ENCODE results near the gene ZNF70.

ZNF70 gene

GRCh38 chr22:23782703-23783102 is 31.8 kb upstream of the ZNF70 start:
- DNase-seq = no peak
- Mint-ChIP-seq H3K27ac (no peak overlapping the region), H3K4me1 (peaks cover 21% of the 10 kb centered on the region), H3K9me3 (no peaks in the 10 kb centered on the region), H3K4me3 (no peak overlapping the region), H3K27me3 (no peaks in the 10 kb centered on the region)
- no peak for ATAC-seq

GRCh38 chr22:23782252-23782651 is 31.3 kb upstream of the ZNF70 start:
- Mint-ChIP-seq H3K4me1 (peaks cover 20% of the 10 kb centered on the region), H3K9me3 (no peaks in the 10 kb centered on the region), H3K27me3 (no peaks in the 10 kb centered on the region), H3K27ac (no peak overlapping the region), H3K4me3 (no peak overlapping the region)
- DNase-seq = no peak
- ATAC-seq = no peak

- Mint-ChIP-seq H3K4me3 (no peak overlapping the region), H3K27ac (no peak overlapping the region), H3K9me3 (no peaks in the 10 kb centered on the region), H3K4me1 (peaks cover 19% of the 10 kb centered on the region), H3K27me3 (no peaks in the 10 kb centered on the region)
- ATAC-seq (no peak), DNase-seq (no peak)
These were observed 30.7 kb upstream of the ZNF70 start for GRCh38 chr22:23781511-23782183.

GRCh38 chr22:23781065-23781464 is 30.2 kb upstream of the ZNF70 start:
- no peak for ATAC-seq
- H3K27me3 Mint-ChIP-seq = no peaks in the 10 kb centered on the region
- no peak for DNase-seq
- H3K4me1 Mint-ChIP-seq = peaks cover 13% of the 10 kb centered on the region
- H3K4me3 Mint-ChIP-seq = no peak overlapping the region
- no peak overlapping the region for H3K27ac Mint-ChIP-seq
- H3K9me3 Mint-ChIP-seq = no peaks in the 10 kb centered on the region

- Mint-ChIP-seq H3K27ac (no peak overlapping the region), H3K9me3 (no peaks in the 10 kb centered on the region), H3K4me3 (no peak overlapping the region), H3K27me3 (no peaks in the 10 kb centered on the region), H3K4me1 (peaks cover 8% of the 10 kb centered on the region)
- no peak for ATAC-seq
- DNase-seq = no peak
These were observed 29.3 kb upstream of the ZNF70 start for GRCh38 chr22:23780146-23780748.

- Mint-ChIP-seq H3K4me3 (no peak overlapping the region), H3K27me3 (no peaks in the 10 kb centered on the region), H3K9me3 (no peaks in the 10 kb centered on the region), H3K27ac (peak overlapping the region; percentile 14 to 57), H3K4me1 (peaks cover 8% of the 10 kb centered on the region)
- ATAC-seq (no peak), DNase-seq (no peak)
These were observed 28.8 kb upstream of the ZNF70 start for GRCh38 chr22:23779731-23780130.

- DNase-seq = no peak
- Mint-ChIP-seq H3K4me3 (no peak overlapping the region), H3K27me3 (no peaks in the 10 kb centered on the region)
These were observed 28.2 kb upstream of the ZNF70 start for GRCh38 chr22:23779083-23779482.

GRCh38 chr22:23778577-23778900 is 27.6 kb upstream of the ZNF70 start:
- Mint-ChIP-seq H3K27ac (no peak overlapping the region), H3K4me1 (no peaks in the 10 kb centered on the region), H3K9me3 (no peaks in the 10 kb centered on the region), H3K4me3 (no peak overlapping the region), H3K27me3 (no peaks in the 10 kb centered on the region)
- ATAC-seq (no peak), DNase-seq (no peak)

More at GRCh38 chr22:23779083-23779482, 28.2 kb upstream of the ZNF70 start:
- ATAC-seq = no peak
- Mint-ChIP-seq H3K9me3 (no peaks in the 10 kb centered on the region), H3K4me1 (peaks cover 2% of the 10 kb centered on the region), H3K27ac (no peak overlapping the region)

GRCh38 chr22:23777776-23778576 is 27.1 kb upstream of the ZNF70 start:
- DNase-seq = no peak
- H3K4me1 Mint-ChIP-seq = peaks cover 5% of the 10 kb centered on the region
- no peak overlapping the region for H3K4me3 Mint-ChIP-seq
- no peaks in the 10 kb centered on the region for H3K9me3 Mint-ChIP-seq
- peaks cover 5% of the 10 kb centered on the region for H3K27me3 Mint-ChIP-seq
- no peak for ATAC-seq
- no peak overlapping the region for H3K27ac Mint-ChIP-seq

- no peak for ATAC-seq
- DNase-seq = no peak
- H3K27me3 Mint-ChIP-seq = peaks cover 7% of the 10 kb centered on the region
- no peaks in the 10 kb centered on the region for H3K9me3 Mint-ChIP-seq
- no peak overlapping the region for H3K27ac Mint-ChIP-seq
- peaks cover 18% of the 10 kb centered on the region for H3K4me1 Mint-ChIP-seq
- no peak overlapping the region for H3K4me3 Mint-ChIP-seq
These were observed 25.0 kb upstream of the ZNF70 start for GRCh38 chr22:23775779-23776375.

GRCh38 chr22:23774922-23775436 is 24.1 kb upstream of the ZNF70 start:
- Mint-ChIP-seq H3K4me3 (no peak overlapping the region), H3K27me3 (peaks cover 7% of the 10 kb centered on the region), H3K9me3 (no peaks in the 10 kb centered on the region), H3K4me1 (peaks cover 24% of the 10 kb centered on the region), H3K27ac (peak overlapping the region in 1 of 2 donors; percentile 69)
- DNase-seq (no peak), ATAC-seq (no peak)

- Mint-ChIP-seq H3K27me3 (peaks cover 7% of the 10 kb centered on the region), H3K9me3 (no peaks in the 10 kb centered on the region), H3K4me3 (no peak overlapping the region), H3K27ac (no peak overlapping the region), H3K4me1 (peaks cover 29% of the 10 kb centered on the region)
- ATAC-seq (no peak), DNase-seq (no peak)
These were observed 23.4 kb upstream of the ZNF70 start for GRCh38 chr22:23774114-23774921.

GRCh38 chr22:23773483-23774113 is 22.7 kb upstream of the ZNF70 start:
- ATAC-seq (no peak), DNase-seq (no peak)
- Mint-ChIP-seq H3K4me3 (peak overlapping the region; percentile 0 to 46), H3K4me1 (peaks cover 35% of the 10 kb centered on the region), H3K9me3 (no peaks in the 10 kb centered on the region), H3K27ac (no peak overlapping the region), H3K27me3 (peaks cover 7% of the 10 kb centered on the region)

- DNase-seq = peak; percentile 32 to 51
- H3K4me1 Mint-ChIP-seq = peaks cover 42% of the 10 kb centered on the region
- peak within 1 kb of the TSS in 1 of 2 donors; percentile 20 for H3K27ac Mint-ChIP-seq
- peak; percentile 64 for ATAC-seq
- no peaks in the 10 kb centered on the region for H3K9me3 Mint-ChIP-seq
- H3K4me3 Mint-ChIP-seq = peak within 1 kb of the TSS; percentile 72 to 75
- peaks cover 7% of the 10 kb centered on the region for H3K27me3 Mint-ChIP-seq
These were observed 21.9 kb upstream of the ZNF70 start, which contains the start of gene MMP11 for GRCh38 chr22:23772649-23773473. Gene MMP11, plus strand, starts transcription at chr22:23772849. Its CDS starts 22 bp downstream, at chr22:23772871.

All from stimulated activated naive CD8-positive, alpha-beta T cell treated with anti-CD3 and anti-CD28 coated beads, Interleukin-15, amount 100 ng/mL, for 72 hours (primary cell).